Left cardiac atrium (tissue), 4 donors: ENCODE results near the gene HOXC11. TPM values are rescaled to one million over a fixed set of nuclear protein-coding genes. Genes with fewer than 3 reads are reported as not detected.

Experiments used
- ATAC-seq, 2 donors: fragments of 200-7000 bp; cut with Tn5 transposase; one replicate each; pipeline ENCODE4 v1.9.1; 2020; ENCODE audit warnings: mild to moderate bottlenecking in 2 of 2, moderate library complexity in 2 of 2
- DNase-seq: peaks from one replicate; pipeline ENCODE4 v3.0.0-alpha.2; 2020
- intact Hi-C, 2 donors: fragments of 100-400 bp; cut with DNase I; formaldehyde crosslinking; loops; one replicate each; pipeline versions ENCODE4 v1.14.1 to v1.15.1; 2022 to 2023
- long read RNA-seq: library from polyadenylated mRNA; unstranded; transcript quantifications from one replicate; pipeline ENCODE4 v2.0.0, GENCODE V29; 2021
- total RNA-seq, 2 donors: library from RNA; stranded (reverse); fragmentation: NEBNext Ultra II Directional; extraction: Animal tissue kit (Norgen Biotek cat#: 25700); gene quantifications; one replicate each; pipeline ENCODE4 v1.2.1, GENCODE V29; 2021
- donor health status: DM: no; HTN: yes; CAD: no.
- donor health status: DM: no; HTN: yes; CAD: no; lungs with severe emphysema.
- donor health status: DM: yes; HTN: yes; CAD: no.
- donor health status: Dilated cardiomyopathy.

The HOXC11 gene
- not detected for total RNA-seq
- long read RNA-seq = 0 reads

- intact Hi-C loops = no loop called here
- DNase-seq (no peak), ATAC-seq (no peak)
Observed at GRCh38 chr12:53972722-53973235, at the start of gene HOXC11. Gene HOXC11, plus strand, starts transcription at chr12:53973126. Its CDS starts 116 bp downstream, at chr12:53973242.

- no peak for DNase-seq
- no peak for ATAC-seq
- intact Hi-C loops = no loop called here
Observed at GRCh38 chr12:53924521-53925405, 48.2 kb upstream of the HOXC11 start.

- intact Hi-C loops = no loop called here
- ATAC-seq (no peak), DNase-seq (no peak)
Observed at GRCh38 chr12:53927220-53928029, 45.5 kb upstream of the HOXC11 start.

GRCh38 chr12:53928054-53928835 is 44.7 kb upstream of the HOXC11 start:
- ATAC-seq = no peak
- intact Hi-C loops = no loop called here
- DNase-seq = no peak

- intact Hi-C loops = no loop called here
- no peak for ATAC-seq
- DNase-seq = no peak
Observed at GRCh38 chr12:53929527-53929926, 43.4 kb upstream of the HOXC11 start.

- intact Hi-C loops = no loop called here
- DNase-seq (no peak), ATAC-seq (no peak)
Observed at GRCh38 chr12:53930591-53931255, 42.2 kb upstream of the HOXC11 start.

- intact Hi-C loops = no loop called here
- ATAC-seq (no peak), DNase-seq (no peak)
Observed at GRCh38 chr12:53931844-53932581, 40.9 kb upstream of the HOXC11 start.

- ATAC-seq (no peak), DNase-seq (no peak)
- intact Hi-C loops = no loop called here
Observed at GRCh38 chr12:53932915-53933314, 40.0 kb upstream of the HOXC11 start.

- DNase-seq (no peak), ATAC-seq (no peak)
- intact Hi-C loops = no loop called here
Observed at GRCh38 chr12:53935383-53936341, 37.3 kb upstream of the HOXC11 start.

- DNase-seq = no peak
- no peak for ATAC-seq
- intact Hi-C loops = no loop called here
Observed at GRCh38 chr12:53937099-53937498, 35.8 kb upstream of the HOXC11 start.

GRCh38 chr12:53937596-53938325 is 35.2 kb upstream of the HOXC11 start:
- intact Hi-C loops = no loop called here
- no peak for ATAC-seq
- no peak for DNase-seq

GRCh38 chr12:53938326-53939140 is 34.4 kb upstream of the HOXC11 start, which contains the start of gene HOXC13:
Gene HOXC13, plus strand, starts transcription at chr12:53938831. Its CDS starts 76 bp downstream, at chr12:53938907.
- ATAC-seq (peak; percentile 29 to 58), DNase-seq (no peak)
- intact Hi-C loops = no loop called here

GRCh38 chr12:53939141-53940108 is 33.5 kb upstream of the HOXC11 start:
- intact Hi-C loops = no loop called here
- DNase-seq (no peak), ATAC-seq (peak; percentile 65 to 73)

- intact Hi-C loops = no loop called here
Observed at GRCh38 chr12:53940443-53941014, 32.4 kb upstream of the HOXC11 start.

More at GRCh38 chr12:53940443-53941014, 32.4 kb upstream of the HOXC11 start:
- no peak for ATAC-seq
- no peak for DNase-seq
